ENCODE results near the gene GPR84. TPM values are rescaled to one million over a fixed set of nuclear protein-coding genes. Genes with fewer than 3 reads are reported as not detected.

GPR84 gene
- polyA plus RNA-seq, 3 donors, result 2.4 to 14.2 (median 5.6) TPM

GRCh38 chr12:54337280-54337842 is 26.9 kb downstream of the GPR84 start:
- Histone ChIP-seq H3K4me1 (ENCODE audit: control insufficient read depth in 1 of 2, insufficient read depth in 2 of 2, low read length in 2 of 2) (peaks cover 11 to 16% of the 10 kb centered on the region in 2 donors), H3K9ac (ENCODE audit: insufficient read depth, low read length, poor library complexity, severe bottlenecking) (no peak overlapping the region), H3K79me2 (ENCODE audit: insufficient read depth, low read length) (peaks cover 79% of the 10 kb centered on the region), H2AFZ (ENCODE audit: insufficient read depth, low read depth, low read length, poor library complexity, severe bottlenecking) (no peak overlapping the region), H4K20me1 (ENCODE audit: insufficient read depth, low read length) (peaks cover 21% of the 10 kb centered on the region), H3K9me3 (replicated peaks in 1 of 2; ENCODE audit: control insufficient read depth in 1 of 2, insufficient read depth in 1 of 2, low read length in 2 of 2) (no peaks in the 10 kb centered on the region), H3K4me2 (replicated peaks; ENCODE audit: extremely low read depth, low read length, poor library complexity, severe bottlenecking) (no peak overlapping the region), H3K27me3 (ENCODE audit: control insufficient read depth in 2 of 2, insufficient read depth in 2 of 2, low read length in 2 of 2) (no peaks in the 10 kb centered on the region), H3K4me3 (replicated peaks in 1 of 3; ENCODE audit: low read depth in 2 of 3, low read length in 3 of 3) (no peak overlapping the region), H3K27ac (ENCODE audit: low read depth in 1 of 2, low read length in 2 of 2) (no peak overlapping the region), H3K36me3 (replicated peaks in 1 of 2; ENCODE audit: control insufficient read depth in 1 of 2, insufficient read depth in 2 of 2, low read length in 2 of 2) (peaks cover 20 to 39% of the 10 kb centered on the region in 2 donors)
- TF ChIP-seq CTCF (IDR thresholded peaks at IDR 0.05), result no peak
- intact Hi-C loops (cut with micrococcal nuclease), result loop anchor here in 1 of 2 donors (5.0 kb wide), 1 partner anchor 35 kb away; no protein-coding TSS in a partner anchor
- Mint-ChIP-seq H3K4me1 (peaks cover 24% of the 10 kb centered on the region), H3K27ac (peak overlapping the region in 5 of 7 donors; percentile 7 to 85 (median 59)), H3K4me3 (no peak overlapping the region), H3K36me3 (peaks cover 26 to 45% of the 10 kb centered on the region in 2 donors), H3K9me3 (no peaks in the 10 kb centered on the region), H3K27me3 (ENCODE audit: low read depth in 3 of 3) (no peaks in the 10 kb centered on the region)
- 13% methylated on average over 2 of the region's 3 CpGs for WGBS (ENCODE audit: insufficient coverage)
- peak in 2 of 3 donors; percentile 23 to 27 for DNase-seq

GRCh38 chr12:54333420-54334034 is 30.8 kb downstream of the GPR84 start:
- peaks cover 0 to 1% of the 10 kb centered on the region in 2 donors for H3K36me3 ChIP-seq (replicated peaks in 1 of 2; ENCODE audit: control insufficient read depth in 1 of 2, insufficient read depth in 2 of 2, low read length in 2 of 2)
- no peak overlapping the region for H3K4me3 ChIP-seq (replicated peaks in 1 of 3; ENCODE audit: low read depth in 2 of 3, low read length in 3 of 3)
- peaks cover 46 to 55% of the 10 kb centered on the region in 2 donors for H3K4me1 ChIP-seq (ENCODE audit: control insufficient read depth in 1 of 2, insufficient read depth in 2 of 2, low read length in 2 of 2)
- no peak overlapping the region for H3K9ac ChIP-seq (ENCODE audit: insufficient read depth, low read length, poor library complexity, severe bottlenecking)
- peaks cover 15% of the 10 kb centered on the region for H4K20me1 ChIP-seq (ENCODE audit: insufficient read depth, low read length)
- H2AFZ ChIP-seq (ENCODE audit: insufficient read depth, low read depth, low read length, poor library complexity, severe bottlenecking), result no peak overlapping the region
- H3K9me3 ChIP-seq (replicated peaks in 1 of 2; ENCODE audit: control insufficient read depth in 1 of 2, insufficient read depth in 1 of 2, low read length in 2 of 2), result no peaks in the 10 kb centered on the region
- Mint-ChIP-seq H3K36me3 (peaks cover 3 to 13% of the 10 kb centered on the region in 2 donors), H3K4me1 (peaks cover 60% of the 10 kb centered on the region), H3K9me3 (no peaks in the 10 kb centered on the region), H3K27me3 (ENCODE audit: low read depth in 3 of 3) (no peaks in the 10 kb centered on the region), H3K4me3 (no peak overlapping the region), H3K27ac (peak overlapping the region in 2 of 7 donors; percentile 54 to 61)
- intact Hi-C loops (cut with micrococcal nuclease), result loop anchor here in 1 of 2 donors (5.0 kb wide), 1 partner anchor 36 kb away; no protein-coding TSS in a partner anchor
- no peak for TF ChIP-seq CTCF (IDR thresholded peaks at IDR 0.05)
- no peak overlapping the region for H3K4me2 ChIP-seq (replicated peaks; ENCODE audit: extremely low read depth, low read length, poor library complexity, severe bottlenecking)
- peaks cover 98% of the 10 kb centered on the region for H3K79me2 ChIP-seq (ENCODE audit: insufficient read depth, low read length)
- DNase-seq, result no peak
- H3K27ac ChIP-seq (ENCODE audit: low read depth in 1 of 2, low read length in 2 of 2), result no peak overlapping the region
- H3K27me3 ChIP-seq (ENCODE audit: control insufficient read depth in 2 of 2, insufficient read depth in 2 of 2, low read length in 2 of 2), result no peaks in the 10 kb centered on the region
- 100% methylated on average over 2 of the region's 4 CpGs for WGBS (ENCODE audit: insufficient coverage)

Data from CD14-positive monocyte (primary cell).